Central memory CD8-positive, alpha-beta T cell (primary cell): ENCODE measurements around the gene PPTC7.
"Not testable (repeated sequence)": the region's sequence is repeated elsewhere in the genome, so short reads cannot be mapped to it uniquely, and the experiment has no call there.

Experiments
- ATAC-seq: fragments of 150-1000 bp; cut with Tn5 transposase; replicated peaks from 2 replicates; pipeline ENCODE4 v1.10.0; 2022; ENCODE audit warnings: mild to moderate bottlenecking, moderate FRiP score, moderate number of reproducible peaks; ENCODE audit not compliant: poor library complexity, severe bottlenecking; ENCODE audit errors: extremely low read depth
- DNase-seq, 2 donors: peaks; one replicate each; pipeline ENCODE4 v3.0.0; 2021; ENCODE audit warnings: low spot score in 2 of 2
- H3K27ac Mint-ChIP-seq: one replicate; pipeline ENCODE4 v1.8.0; 2022; ENCODE audit warnings: low read depth, mild to moderate bottlenecking, moderate library complexity, mixed read lengths
- H3K27me3 Mint-ChIP-seq: one replicate; pipeline ENCODE4 v1.8.0; 2022; ENCODE audit warnings: mixed read lengths
- H3K36me3 Mint-ChIP-seq: one replicate; pipeline ENCODE4 v1.8.0; 2022; ENCODE audit warnings: mild to moderate bottlenecking, moderate library complexity, mixed read lengths; ENCODE audit not compliant: insufficient read depth
- H3K4me1 Mint-ChIP-seq: one replicate; pipeline ENCODE4 v1.8.0; 2022; ENCODE audit warnings: mixed read lengths
- H3K4me3 Mint-ChIP-seq: one replicate; pipeline ENCODE4 v1.8.0; 2022; ENCODE audit warnings: mild to moderate bottlenecking, moderate library complexity, mixed read lengths
- H3K9me3 Mint-ChIP-seq: one replicate; pipeline ENCODE4 v1.8.0; 2022; ENCODE audit warnings: mixed read lengths

PPTC7 gene

DNA sequence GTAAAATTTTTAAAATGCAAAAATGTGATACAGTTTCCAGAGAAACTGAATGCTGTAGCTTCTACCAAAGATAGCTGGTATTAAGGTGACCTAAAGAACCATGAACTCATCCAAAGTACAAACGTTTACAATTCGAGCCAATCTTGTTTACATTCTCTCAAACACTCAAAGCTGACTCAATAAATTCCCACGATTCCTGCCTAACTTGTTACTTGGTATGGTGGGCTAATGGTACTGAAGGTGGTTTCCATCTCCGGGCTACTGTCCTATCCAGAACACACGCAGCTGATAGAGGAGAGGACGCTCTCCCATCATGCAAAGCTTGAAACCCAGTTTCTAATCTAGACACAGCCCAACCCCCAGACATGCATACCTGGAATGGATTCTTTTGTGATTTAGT lies 49.5 kb downstream of the PPTC7 start:
- ATAC-seq (no peak), DNase-seq (no peak)
- H3K27me3 Mint-ChIP-seq = no peaks in the 10 kb centered on the region
- H3K27ac Mint-ChIP-seq = no peak overlapping the region
- H3K4me3 Mint-ChIP-seq = no peak overlapping the region
- H3K4me1 Mint-ChIP-seq = no peaks in the 10 kb centered on the region
- H3K9me3 Mint-ChIP-seq = no peaks in the 10 kb centered on the region
- H3K36me3 Mint-ChIP-seq = peaks cover 48% of the 10 kb centered on the region

DNA sequence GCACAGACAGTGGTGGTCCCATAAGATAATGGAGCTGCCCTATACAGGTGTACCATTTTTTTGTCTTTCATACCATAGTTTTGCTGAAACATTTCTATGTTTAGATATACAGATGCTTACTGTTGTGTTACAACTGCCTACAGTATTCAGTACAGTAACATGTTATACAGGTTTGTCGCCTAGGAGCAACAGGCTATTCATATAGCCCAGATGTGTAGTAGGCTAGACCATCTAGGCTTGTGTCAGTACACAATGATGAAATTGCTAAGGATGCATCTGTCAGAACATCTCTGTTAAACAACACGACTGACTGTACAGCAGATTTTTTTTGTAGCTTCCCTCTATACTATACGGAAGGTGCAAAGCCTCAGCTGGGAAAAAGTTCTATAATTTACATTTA lies 50.5 kb downstream of the PPTC7 start:
- H3K4me1 Mint-ChIP-seq = no peaks in the 10 kb centered on the region
- DNase-seq (no peak), ATAC-seq (no peak)
- H3K9me3 Mint-ChIP-seq = no peaks in the 10 kb centered on the region
- no peaks in the 10 kb centered on the region for H3K27me3 Mint-ChIP-seq
- H3K4me3 Mint-ChIP-seq = no peak overlapping the region
- peaks cover 40% of the 10 kb centered on the region for H3K36me3 Mint-ChIP-seq
- no peak overlapping the region for H3K27ac Mint-ChIP-seq

DNA sequence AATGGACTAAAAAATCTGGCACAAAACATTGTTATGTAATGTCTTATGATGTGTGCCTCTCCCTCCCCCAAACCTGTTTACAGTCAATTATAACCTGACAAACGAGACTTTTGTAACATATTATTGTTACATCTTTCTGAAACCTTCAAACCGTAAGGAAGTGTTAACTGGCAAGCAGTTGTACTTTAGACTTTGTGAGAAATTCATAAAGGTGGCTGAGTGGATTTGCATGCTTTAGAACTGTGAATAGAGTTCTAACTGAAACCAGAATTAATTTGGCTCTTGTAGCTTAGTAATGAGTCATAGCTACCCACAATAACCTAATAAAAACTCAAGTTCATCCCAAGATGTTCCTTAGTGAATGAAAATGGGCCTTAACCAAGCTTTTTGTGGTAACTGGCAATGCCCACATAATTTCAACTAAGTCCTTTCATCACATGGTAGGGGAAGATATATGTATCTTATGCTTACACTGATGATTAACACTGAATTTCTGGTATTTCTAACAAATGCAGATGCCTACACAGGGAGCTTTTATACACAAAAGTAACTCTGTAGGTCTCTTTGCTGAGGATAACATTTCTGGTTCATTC lies 51.3 kb downstream of the PPTC7 start:
- H3K27ac Mint-ChIP-seq = no peak overlapping the region
- no peaks in the 10 kb centered on the region for H3K4me1 Mint-ChIP-seq
- H3K4me3 Mint-ChIP-seq = no peak overlapping the region
- peaks cover 33% of the 10 kb centered on the region for H3K36me3 Mint-ChIP-seq
- no peaks in the 10 kb centered on the region for H3K27me3 Mint-ChIP-seq
- ATAC-seq (peak; percentile 19), DNase-seq (no peak)
- no peaks in the 10 kb centered on the region for H3K9me3 Mint-ChIP-seq

DNA sequence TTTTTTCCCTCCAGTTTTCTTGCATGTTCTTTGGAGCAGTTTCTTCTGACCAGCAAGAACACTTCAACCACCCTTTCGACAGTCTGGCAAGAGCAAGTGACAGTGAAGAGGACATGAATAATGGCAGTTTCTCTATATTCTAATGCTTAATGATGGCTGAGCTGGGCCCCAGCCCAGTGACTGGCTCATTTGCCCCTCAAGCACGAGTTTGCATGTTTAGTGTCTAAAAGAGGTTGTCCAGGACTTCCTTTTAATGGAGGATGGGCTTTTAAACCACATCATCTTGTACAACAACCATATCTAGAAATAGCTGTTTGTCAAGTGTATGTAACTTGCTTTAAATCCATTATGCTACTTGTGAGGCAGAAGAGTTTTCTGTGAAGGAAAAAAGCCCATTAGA lies 52.6 kb downstream of the PPTC7 start:
- peaks cover 24% of the 10 kb centered on the region for H3K36me3 Mint-ChIP-seq
- ATAC-seq (no peak), DNase-seq (no peak)
- H3K4me3 Mint-ChIP-seq = no peak overlapping the region
- no peak overlapping the region for H3K27ac Mint-ChIP-seq
- H3K27me3 Mint-ChIP-seq = no peaks in the 10 kb centered on the region
- H3K9me3 Mint-ChIP-seq = no peaks in the 10 kb centered on the region
- no peaks in the 10 kb centered on the region for H3K4me1 Mint-ChIP-seq

DNA sequence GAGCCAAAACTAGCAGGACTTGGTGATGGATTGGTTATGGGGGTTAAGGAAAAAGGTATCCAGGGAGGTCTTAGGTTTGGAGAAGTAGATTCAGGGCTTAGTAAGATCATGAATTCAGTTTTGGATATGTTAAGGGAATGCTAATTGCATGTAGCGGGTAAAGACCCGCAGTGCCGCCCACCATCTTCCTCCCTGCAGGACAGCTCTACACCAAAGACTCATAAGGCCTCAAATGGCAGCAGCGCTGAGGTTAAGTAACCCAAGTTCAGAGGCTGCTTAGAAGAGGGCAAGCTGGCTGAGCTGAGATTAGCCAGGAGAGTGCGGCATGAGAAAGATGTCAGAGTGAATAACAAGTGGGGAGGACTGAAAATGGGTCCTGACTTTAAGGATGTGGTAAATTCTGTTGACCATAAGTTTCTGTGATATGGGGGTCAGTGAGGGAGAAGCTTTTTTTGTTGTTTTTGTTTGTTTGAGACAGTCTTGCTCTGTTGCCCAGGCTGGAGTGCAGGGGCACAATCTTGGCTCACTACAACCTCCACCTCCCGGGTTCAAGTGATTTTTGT lies 54.8 kb downstream of the PPTC7 start:
- no peaks in the 10 kb centered on the region for H3K4me1 Mint-ChIP-seq
- no peaks in the 10 kb centered on the region for H3K27me3 Mint-ChIP-seq
- peaks cover 13% of the 10 kb centered on the region for H3K36me3 Mint-ChIP-seq
- H3K27ac Mint-ChIP-seq = no peak overlapping the region
- ATAC-seq (no peak), DNase-seq (no peak)
- no peak overlapping the region for H3K4me3 Mint-ChIP-seq
- H3K9me3 Mint-ChIP-seq = no peaks in the 10 kb centered on the region

DNA sequence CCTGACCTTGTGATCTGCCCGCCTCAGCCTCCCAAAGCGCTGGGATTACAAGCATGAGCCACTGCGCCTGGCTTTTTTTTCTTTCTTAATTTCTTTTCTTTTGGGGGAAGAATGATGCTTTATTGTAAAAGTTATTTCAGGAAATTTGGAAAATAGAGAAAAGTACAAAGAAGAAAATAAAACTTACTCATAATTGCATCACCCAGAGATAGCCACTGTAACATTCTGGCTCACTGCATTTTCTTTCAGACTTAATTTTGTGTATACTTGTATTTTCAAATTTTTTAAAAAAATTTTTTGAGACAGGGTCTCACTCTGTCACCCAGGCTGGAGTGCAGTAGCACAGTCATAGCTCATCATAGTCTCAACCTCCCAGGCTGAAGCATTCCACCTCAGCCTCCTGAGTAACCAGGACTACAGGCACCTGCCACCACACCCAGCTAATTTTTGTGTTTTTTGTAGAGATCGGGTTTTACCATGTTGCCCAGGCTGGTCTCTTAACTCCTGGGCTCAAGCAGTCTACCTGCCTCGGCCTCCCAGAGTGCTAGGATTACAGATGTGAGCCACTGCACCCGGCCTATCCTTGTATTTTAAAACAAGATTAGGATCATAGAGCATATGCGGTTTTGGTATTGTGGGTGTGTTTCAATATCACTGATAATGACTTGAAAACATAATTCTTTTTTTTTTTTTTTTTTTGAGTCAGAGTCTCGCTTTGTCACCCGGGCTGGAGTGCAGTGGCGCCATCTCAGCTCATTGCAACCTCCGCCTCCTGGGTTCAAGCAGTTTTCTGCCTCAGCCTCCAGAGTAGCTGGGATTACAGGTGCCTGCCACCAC lies 62.0 kb downstream of the PPTC7 start:
- H3K9me3 Mint-ChIP-seq, DNase-seq, H3K4me3 Mint-ChIP-seq, H3K36me3 Mint-ChIP-seq, H3K4me1 Mint-ChIP-seq, H3K27ac Mint-ChIP-seq, H3K27me3 Mint-ChIP-seq: not testable (repeated sequence)
- ATAC-seq = peak; percentile 28

DNA sequence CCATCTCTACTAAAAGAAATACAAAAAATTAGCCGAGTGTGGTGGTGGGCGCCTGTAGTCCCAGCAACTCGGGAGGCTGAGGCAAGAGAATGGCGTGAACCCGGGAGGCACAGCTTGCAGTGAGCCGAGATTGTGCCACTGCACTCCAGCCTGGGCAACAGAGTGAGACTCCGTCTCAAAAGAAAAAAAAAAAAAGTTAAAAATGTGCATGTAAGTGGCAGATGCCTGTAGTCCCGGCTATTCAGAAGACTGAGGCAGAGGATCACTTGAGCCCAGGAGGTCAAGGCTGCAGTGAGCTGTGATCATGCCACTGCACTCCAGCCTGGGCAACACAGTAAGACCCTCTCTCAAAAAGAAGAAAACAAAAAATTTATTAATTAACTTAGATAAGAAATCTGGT lies 65.1 kb downstream of the PPTC7 start:
- not testable (repeated sequence) for H3K4me3 Mint-ChIP-seq, H3K4me1 Mint-ChIP-seq, H3K27me3 Mint-ChIP-seq, H3K9me3 Mint-ChIP-seq, DNase-seq, H3K36me3 Mint-ChIP-seq, H3K27ac Mint-ChIP-seq, ATAC-seq

DNA sequence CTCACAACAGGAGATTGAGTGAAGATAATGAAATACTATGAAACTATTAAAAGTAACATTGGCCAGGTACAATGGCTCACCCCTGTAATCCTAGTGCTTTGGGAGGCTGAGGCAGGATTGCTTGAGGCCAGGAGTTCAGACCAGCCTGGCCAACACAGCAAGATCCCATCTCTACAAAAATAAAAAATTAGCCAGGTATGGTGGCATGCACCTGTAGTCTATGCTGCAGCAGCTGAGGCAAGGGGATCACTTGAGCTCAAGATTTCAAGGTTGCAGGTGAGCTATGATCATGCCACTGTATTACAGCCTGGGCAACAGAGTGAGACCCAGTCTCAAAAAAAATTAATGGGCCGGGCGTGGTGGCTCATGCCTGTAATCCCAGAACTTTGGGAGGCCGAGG lies 66.1 kb downstream of the PPTC7 start:
- Mint-ChIP-seq H3K4me1 (no peaks in the 10 kb centered on the region), H3K27me3 (no peaks in the 10 kb centered on the region), H3K36me3 (no peaks in the 10 kb centered on the region), H3K9me3 (no peaks in the 10 kb centered on the region), H3K27ac (no peak overlapping the region), H3K4me3 (no peak overlapping the region)
- DNase-seq = no peak
- no peak for ATAC-seq

DNA sequence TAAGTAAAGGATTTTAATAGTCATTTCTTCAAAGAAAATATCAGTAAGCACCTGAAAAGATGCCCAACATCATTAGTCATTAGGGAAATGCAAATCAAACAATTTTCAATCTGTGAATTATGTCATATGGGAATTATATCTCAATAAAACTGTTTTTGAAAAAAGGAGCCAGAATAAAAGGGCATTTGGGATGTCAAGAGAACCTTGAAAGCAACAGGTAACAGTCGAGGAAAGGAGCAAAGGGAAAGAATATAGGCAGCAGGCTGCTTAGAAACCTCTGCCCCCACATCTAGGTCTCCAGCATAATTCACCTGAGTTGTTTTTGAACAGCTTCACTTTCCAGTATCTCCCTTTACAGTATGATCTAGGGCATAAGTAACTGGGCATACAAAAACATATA lies 68.8 kb downstream of the PPTC7 start:
- H3K36me3 Mint-ChIP-seq = no peaks in the 10 kb centered on the region
- DNase-seq (no peak), ATAC-seq (no peak)
- no peaks in the 10 kb centered on the region for H3K4me1 Mint-ChIP-seq
- no peaks in the 10 kb centered on the region for H3K9me3 Mint-ChIP-seq
- no peak overlapping the region for H3K4me3 Mint-ChIP-seq
- H3K27me3 Mint-ChIP-seq = no peaks in the 10 kb centered on the region
- no peak overlapping the region for H3K27ac Mint-ChIP-seq

DNA sequence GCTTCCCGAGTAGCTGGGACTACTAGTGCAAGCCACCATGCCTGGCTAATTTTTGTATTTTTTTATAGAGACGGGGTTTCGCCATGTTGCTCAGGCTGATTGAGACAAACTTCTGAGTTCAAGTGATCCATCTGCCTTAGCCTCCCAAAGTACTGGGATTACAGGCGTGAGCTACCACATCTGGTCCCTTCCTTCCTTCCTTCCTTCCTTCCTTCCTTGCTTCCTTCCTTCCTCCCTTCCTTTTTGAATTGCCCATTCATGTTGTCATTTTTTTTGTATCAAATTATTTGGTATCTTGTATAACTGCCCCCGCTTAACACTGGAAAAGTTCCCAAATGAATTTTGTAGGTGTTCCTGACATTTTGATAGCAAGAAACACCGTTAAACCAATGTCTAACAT lies 69.3 kb downstream of the PPTC7 start:
- H3K27me3 Mint-ChIP-seq = no peaks in the 10 kb centered on the region
- no peaks in the 10 kb centered on the region for H3K36me3 Mint-ChIP-seq
- H3K9me3 Mint-ChIP-seq = no peaks in the 10 kb centered on the region
- H3K4me3 Mint-ChIP-seq = no peak overlapping the region
- ATAC-seq (no peak), DNase-seq (no peak)
- no peaks in the 10 kb centered on the region for H3K4me1 Mint-ChIP-seq
- no peak overlapping the region for H3K27ac Mint-ChIP-seq

DNA sequence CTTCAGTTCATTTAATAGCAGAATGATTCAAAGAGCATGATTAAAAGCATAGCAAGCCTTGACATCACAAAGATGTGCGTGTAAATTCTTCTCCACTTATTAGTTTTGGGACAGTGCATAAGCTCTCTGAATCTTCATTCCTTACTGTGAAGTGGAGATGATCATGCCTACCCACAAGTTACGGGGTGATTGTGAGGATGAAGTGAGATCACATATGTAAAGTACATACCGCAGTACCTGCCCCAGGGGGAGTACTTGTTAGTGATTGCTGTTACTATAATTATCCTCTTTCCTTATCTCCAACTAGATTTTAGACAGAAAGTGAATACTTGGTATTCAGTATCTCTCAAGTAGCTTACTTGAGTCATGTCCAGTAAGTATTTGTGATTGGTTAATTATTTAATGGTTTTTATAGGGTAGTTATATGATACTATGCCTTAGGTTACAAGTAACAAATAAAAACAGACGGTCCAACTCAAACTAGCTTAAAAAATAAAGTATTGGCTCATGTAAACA lies 75.0 kb downstream of the PPTC7 start:
- DNase-seq (no peak), ATAC-seq (no peak)
- H3K27ac Mint-ChIP-seq = no peak overlapping the region
- H3K9me3 Mint-ChIP-seq = no peaks in the 10 kb centered on the region
- no peak overlapping the region for H3K4me3 Mint-ChIP-seq
- no peaks in the 10 kb centered on the region for H3K4me1 Mint-ChIP-seq
- H3K36me3 Mint-ChIP-seq = no peaks in the 10 kb centered on the region
- H3K27me3 Mint-ChIP-seq = no peaks in the 10 kb centered on the region

DNA sequence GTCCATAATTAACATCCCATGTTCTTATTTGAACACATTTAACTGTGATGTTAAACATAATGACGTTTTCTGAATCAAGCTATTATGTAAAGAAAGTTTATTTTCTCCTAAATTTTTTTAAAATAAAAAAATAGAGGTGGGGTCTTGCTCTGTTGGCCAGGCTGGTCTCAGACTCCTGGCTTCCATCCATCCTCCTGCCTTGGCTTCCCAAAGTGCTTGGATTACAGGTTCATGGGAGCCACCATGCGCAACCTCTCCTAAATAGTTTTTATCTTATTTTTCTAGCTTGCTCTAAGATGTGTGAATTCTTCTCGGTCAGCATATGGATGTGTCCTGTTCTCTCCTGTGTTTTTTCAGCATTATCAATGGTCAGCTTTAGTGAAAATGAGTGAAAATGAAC lies 77.8 kb downstream of the PPTC7 start:
- H3K27ac Mint-ChIP-seq = no peak overlapping the region
- no peak for DNase-seq
- no peak overlapping the region for H3K4me3 Mint-ChIP-seq
- H3K9me3 Mint-ChIP-seq = no peaks in the 10 kb centered on the region
- ATAC-seq = no peak
- H3K27me3 Mint-ChIP-seq = no peaks in the 10 kb centered on the region
- H3K4me1 Mint-ChIP-seq = peaks cover 22% of the 10 kb centered on the region
- H3K36me3 Mint-ChIP-seq = peaks cover 15% of the 10 kb centered on the region

DNA sequence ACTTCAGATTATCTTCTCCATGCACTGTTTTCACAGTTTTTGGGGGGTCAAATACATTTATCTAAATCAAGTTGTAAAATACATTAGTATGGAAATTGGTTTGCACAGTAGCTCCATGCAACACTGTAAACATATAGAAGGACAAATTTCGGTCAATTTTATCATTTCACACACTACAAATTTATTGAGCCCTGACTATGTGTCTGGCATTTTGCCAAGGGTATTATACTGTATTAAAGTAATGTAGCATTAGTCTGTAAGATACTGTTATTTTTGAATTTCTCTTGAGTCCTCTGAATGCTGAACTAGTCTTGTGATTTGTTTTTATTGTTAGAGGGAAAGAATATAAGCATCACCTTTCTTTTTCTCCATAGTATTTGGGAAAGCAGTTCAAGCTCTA lies 79.7 kb downstream of the PPTC7 start:
- H3K27ac Mint-ChIP-seq = no peak overlapping the region

More for the DNA sequence above, 79.7 kb downstream of the PPTC7 start:
- H3K4me1 Mint-ChIP-seq = peaks cover 35% of the 10 kb centered on the region
- DNase-seq = no peak
- no peaks in the 10 kb centered on the region for H3K9me3 Mint-ChIP-seq
- no peak for ATAC-seq
- H3K36me3 Mint-ChIP-seq = peaks cover 17% of the 10 kb centered on the region
- H3K27me3 Mint-ChIP-seq = no peaks in the 10 kb centered on the region
- no peak overlapping the region for H3K4me3 Mint-ChIP-seq
